Trophoblast cell (in vitro differentiated cells and primary cell): ENCODE data around the gene PTPRN.

ENCODE experiments used
- DNase-seq, 2 donors: peaks; one replicate each; pipeline ENCODE4 v3.0.0-alpha.2; 2016
- H2AFZ ChIP-seq: 2 replicates; pipeline ENCODE4 v1.6.1; 2013; ENCODE audit warnings: low read length, moderate library complexity, mild to moderate bottlenecking; ENCODE audit not compliant: insufficient read depth, poor library complexity
- H2AK5ac ChIP-seq: 2 replicates; pipeline ENCODE4 v1.6.1; 2013; ENCODE audit warnings: mild to moderate bottlenecking, low read length
- H2BK120ac ChIP-seq: 2 replicates; pipeline ENCODE4 v1.6.1; 2013; ENCODE audit warnings: low read length, mild to moderate bottlenecking, moderate library complexity; ENCODE audit not compliant: insufficient read depth, poor library complexity
- H2BK12ac ChIP-seq: 2 replicates; pipeline ENCODE4 v1.6.1; 2013; ENCODE audit warnings: mild to moderate bottlenecking, low read length, moderate library complexity
- H2BK5ac ChIP-seq: 2 replicates; pipeline ENCODE4 v1.6.1; 2013; ENCODE audit warnings: low read length, low read depth, moderate library complexity, mild to moderate bottlenecking; ENCODE audit not compliant: poor library complexity
- H3K14ac ChIP-seq: 2 replicates; pipeline ENCODE4 v1.6.1; 2013; ENCODE audit warnings: mild to moderate bottlenecking, low read length
- H3K18ac ChIP-seq: 2 replicates; pipeline ENCODE4 v1.6.1; 2013; ENCODE audit warnings: mild to moderate bottlenecking, low read length
- H3K23ac ChIP-seq: 2 replicates; pipeline ENCODE4 v1.6.1; 2013; ENCODE audit warnings: low read length
- H3K27ac ChIP-seq: 2 replicates; pipeline ENCODE4 v1.5.1; 2013; ENCODE audit warnings: low read depth, mild to moderate bottlenecking, inconsistent platforms, low read length, moderate library complexity
- H3K27me3 ChIP-seq: 2 replicates; pipeline ENCODE4 v1.6.1; 2013; ENCODE audit warnings: inconsistent platforms, mild to moderate bottlenecking, low read length, moderate library complexity; ENCODE audit not compliant: insufficient read depth
- H3K36me3 ChIP-seq, 2 experiments: 1 replicate in 1 of 2; 2 replicates in 1 of 2; pipeline ENCODE4 v1.6.1; 2013; ENCODE audit warnings: low read length in 2 of 2, mild to moderate bottlenecking in 2 of 2, moderate library complexity in 1 of 2; ENCODE audit not compliant: insufficient read depth in 2 of 2, control insufficient read depth in 1 of 2
- H3K4ac ChIP-seq: 2 replicates; pipeline ENCODE4 v1.6.1; 2013; ENCODE audit warnings: low read depth, mild to moderate bottlenecking, low read length, moderate library complexity
- H3K4me1 ChIP-seq, 2 experiments: 1 replicate in 1 of 2; 2 replicates in 1 of 2; pipeline ENCODE4 v1.6.1; 2013; ENCODE audit warnings: low read length in 2 of 2, mild to moderate bottlenecking in 2 of 2, moderate library complexity in 1 of 2; ENCODE audit not compliant: insufficient read depth in 2 of 2, control insufficient read depth in 1 of 2
- H3K4me2 ChIP-seq: 2 replicates; pipeline ENCODE4 v1.6.1; 2013; ENCODE audit warnings: inconsistent platforms, mild to moderate bottlenecking, low read length, moderate library complexity
- H3K4me3 ChIP-seq: 2 replicates; pipeline ENCODE4 v1.5.1; 2013; ENCODE audit warnings: mild to moderate bottlenecking, low read depth, low read length, inconsistent platforms
- H3K79me1 ChIP-seq: one replicate; pipeline ENCODE4 v1.6.1; 2013; ENCODE audit warnings: low read length
- H3K79me2 ChIP-seq: 2 replicates; pipeline ENCODE4 v1.6.1; 2013; ENCODE audit warnings: low read length, mild to moderate bottlenecking; ENCODE audit not compliant: control insufficient read depth, insufficient read depth, poor library complexity
- H3K9ac ChIP-seq: 2 replicates; pipeline ENCODE4 v1.6.1; 2013; ENCODE audit warnings: mild to moderate bottlenecking, low read length
- H3K9me3 ChIP-seq: 2 replicates; pipeline ENCODE4 v1.6.1; 2013; ENCODE audit warnings: low read depth, mild to moderate bottlenecking, control low read depth, inconsistent platforms, low read length; ENCODE audit not compliant: insufficient read depth
- H4K12ac ChIP-seq: 2 replicates; pipeline ENCODE4 v1.6.1; 2013; ENCODE audit warnings: low read depth, mild to moderate bottlenecking, low read length, moderate library complexity
- H4K8ac ChIP-seq: 2 replicates; pipeline ENCODE4 v1.6.1; 2013; ENCODE audit warnings: low read depth, mild to moderate bottlenecking, low read length, moderate library complexity
- H4K91ac ChIP-seq: one replicate; pipeline ENCODE4 v1.6.1; 2013; ENCODE audit warnings: low read depth, mild to moderate bottlenecking, low read length, moderate library complexity
- WGBS: extraction: QIAGEN DNeasy Blood & Tissue Kit; methylation state at CpG from one replicate; pipeline ENCODE4 v1.1.7; 2013; ENCODE audit warnings: missing lambda C conversion rate; ENCODE audit not compliant: insufficient read length, insufficient coverage; ENCODE audit errors: extremely low coverage; 5-methylcytosine and 5-hydroxymethylcytosine counted together

The PTPRN gene

DNA sequence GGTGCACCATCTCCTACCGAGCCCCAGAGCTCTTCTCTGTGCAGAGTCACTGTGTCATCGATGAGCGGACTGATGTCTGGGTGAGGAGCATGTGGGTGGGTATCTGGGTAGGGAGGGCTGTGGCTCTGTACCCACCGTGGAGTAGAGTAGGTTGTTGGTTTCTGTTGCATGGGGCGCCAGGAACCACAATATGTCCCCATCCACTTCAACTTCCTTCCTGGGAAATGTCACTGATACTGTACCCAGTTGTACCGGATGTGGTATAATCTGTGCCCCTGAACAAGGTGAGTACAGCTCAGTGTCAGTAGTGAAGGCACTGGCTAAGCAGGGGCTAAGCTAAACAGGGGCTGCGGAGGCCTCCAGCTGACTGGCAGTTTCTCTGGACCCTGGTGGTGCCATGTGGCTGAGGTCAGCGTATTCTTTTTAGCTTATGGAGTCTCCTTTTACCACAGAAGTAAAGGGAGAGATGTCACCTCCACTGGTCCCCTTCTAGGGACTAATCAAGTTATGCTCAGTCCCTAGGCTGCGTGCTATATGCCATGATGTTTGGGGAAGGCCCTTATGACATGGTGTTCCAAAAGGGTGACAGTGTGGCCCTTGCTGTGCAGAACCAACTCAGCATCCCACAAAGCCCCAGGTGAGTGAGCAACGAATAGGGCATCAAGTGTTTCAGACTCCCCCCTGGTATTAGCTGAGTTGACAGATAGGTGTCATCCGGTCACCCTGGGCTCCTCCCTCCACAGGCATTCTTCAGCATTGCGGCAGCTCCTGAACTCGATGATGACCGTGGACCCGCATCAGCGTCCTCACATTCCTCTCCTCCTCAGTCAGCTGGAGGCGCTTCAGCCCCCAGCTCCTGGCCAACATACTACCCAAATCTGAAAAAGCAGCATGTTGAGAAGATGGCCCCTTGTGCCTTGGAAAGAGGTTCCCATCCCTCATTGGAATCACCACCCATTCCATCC is 61.2 kb downstream of the PTPRN start:
- H2AFZ ChIP-seq: no peak overlapping the region
- H3K4me1 ChIP-seq: peaks cover 12 to 19% of the 10 kb centered on the region in 2 experiments
- H3K27me3 ChIP-seq: peaks cover 18% of the 10 kb centered on the region
- no peak overlapping the region for H4K91ac ChIP-seq
- no peak overlapping the region for H2AK5ac ChIP-seq
- peaks cover 6% of the 10 kb centered on the region for H3K9me3 ChIP-seq
- H4K12ac ChIP-seq: no peak overlapping the region
- no peak overlapping the region for H3K14ac ChIP-seq
- H3K4me3 ChIP-seq: no peak overlapping the region
- no peak overlapping the region for H4K8ac ChIP-seq
- no peak overlapping the region for H3K4ac ChIP-seq
- H3K18ac ChIP-seq: no peak overlapping the region
- no peak overlapping the region for H2BK12ac ChIP-seq
- peak; percentile 74 to 87 for DNase-seq
- no peak overlapping the region for H3K9ac ChIP-seq
- peaks cover 8 to 13% of the 10 kb centered on the region in 2 experiments for H3K36me3 ChIP-seq
- H3K27ac ChIP-seq: no peak overlapping the region
- no peak overlapping the region for H2BK5ac ChIP-seq
- H3K4me2 ChIP-seq: no peak overlapping the region
- WGBS: no CpG with 5 or more reads among the region's 17 CpGs
- peaks cover 4% of the 10 kb centered on the region for H3K79me2 ChIP-seq
- no peak overlapping the region for H2BK120ac ChIP-seq
- peaks cover 9% of the 10 kb centered on the region for H3K79me1 ChIP-seq
- H3K23ac ChIP-seq: no peak overlapping the region

DNA sequence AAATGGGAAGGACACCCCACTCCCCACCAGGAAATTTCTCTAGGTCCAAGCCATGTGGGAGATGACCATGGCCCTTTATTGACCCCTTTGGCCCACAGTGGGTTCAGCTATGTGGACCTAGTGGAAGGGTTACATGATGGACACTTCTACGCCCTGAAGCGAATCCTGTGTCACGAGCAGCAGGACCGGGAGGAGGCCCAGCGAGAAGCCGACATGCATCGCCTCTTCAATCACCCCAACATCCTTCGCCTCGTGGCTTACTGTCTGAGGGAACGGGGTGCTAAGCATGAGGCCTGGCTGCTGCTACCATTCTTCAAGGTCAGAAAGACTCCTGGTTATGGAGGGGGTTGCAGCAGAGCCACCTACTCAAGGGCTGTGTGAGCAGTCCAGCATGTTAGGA is 62.6 kb downstream of the PTPRN start:
- Histone ChIP-seq H2BK12ac (no peak overlapping the region), H3K9me3 (peaks cover under 1% of the 10 kb centered on the region), H3K9ac (no peak overlapping the region), H4K12ac (no peak overlapping the region), H2BK5ac (no peak overlapping the region), H3K23ac (no peak overlapping the region), H3K36me3 (peaks cover 8 to 13% of the 10 kb centered on the region in 2 experiments), H4K8ac (no peak overlapping the region), H3K14ac (no peak overlapping the region), H3K4ac (no peak overlapping the region), H3K18ac (no peak overlapping the region), H3K4me3 (no peak overlapping the region), H3K4me1 (peaks cover 12 to 17% of the 10 kb centered on the region in 2 experiments), H3K79me2 (peaks cover 4% of the 10 kb centered on the region), H3K27me3 (peaks cover 5% of the 10 kb centered on the region), H2BK120ac (no peak overlapping the region), H2AK5ac (no peak overlapping the region), H2AFZ (no peak overlapping the region), H3K27ac (no peak overlapping the region), H4K91ac (no peak overlapping the region), H3K4me2 (no peak overlapping the region), H3K79me1 (peaks cover 9% of the 10 kb centered on the region)
- no CpG with 5 or more reads among the region's 10 CpGs for WGBS
- no peak for DNase-seq

DNA sequence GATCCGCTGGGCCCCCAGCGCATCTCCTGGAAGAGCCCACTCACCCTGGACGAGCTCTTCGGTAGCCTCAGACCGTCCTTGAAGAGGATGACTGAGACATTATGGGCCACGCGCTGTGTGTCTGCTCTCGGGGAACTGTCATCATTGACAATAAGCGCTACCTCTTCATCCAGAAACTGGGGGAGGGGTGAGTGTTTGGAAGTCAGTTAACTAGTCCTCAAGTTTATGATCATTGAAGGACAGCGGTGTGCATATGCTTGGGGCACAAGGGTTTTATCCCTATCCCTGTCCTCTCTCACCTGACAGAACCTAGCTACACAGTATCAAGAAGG is 63.3 kb downstream of the PTPRN start:
- Histone ChIP-seq H4K12ac (peak overlapping the region; percentile 82), H4K91ac (peak overlapping the region; percentile 75), H3K4me3 (peak overlapping the region; percentile 96), H2AFZ (peak overlapping the region; percentile 50), H2BK120ac (peak overlapping the region; percentile 50), H3K9me3 (no peaks in the 10 kb centered on the region), H3K4me1 (peaks cover 12 to 17% of the 10 kb centered on the region in 2 experiments), H3K23ac (no peak overlapping the region), H3K9ac (peak overlapping the region; percentile 97), H4K8ac (peak overlapping the region; percentile 93), H2AK5ac (peak overlapping the region; percentile 67), H3K18ac (peak overlapping the region; percentile 97), H3K27me3 (no peaks in the 10 kb centered on the region), H2BK12ac (no peak overlapping the region), H3K4ac (peak overlapping the region; percentile 81), H3K79me1 (peaks cover 9% of the 10 kb centered on the region), H2BK5ac (no peak overlapping the region), H3K36me3 (peaks cover 8 to 13% of the 10 kb centered on the region in 2 experiments), H3K79me2 (peaks cover 4% of the 10 kb centered on the region), H3K14ac (peak overlapping the region; percentile 81), H3K27ac (peak overlapping the region; percentile 42), H3K4me2 (peak overlapping the region; percentile 68)
- WGBS: no CpG with 5 or more reads among the region's 10 CpGs
- no peak for DNase-seq

GRCh38 chr2:219245148-219245898 is 63.9 kb downstream of the PTPRN start, which contains the start of the genes GLB1L and STK16:
Gene GLB1L, minus strand, starts transcription at chr2:219245444. Its CDS starts 1,871 bp downstream, at chr2:219243573.
Gene STK16, plus strand, starts transcription at chr2:219245479. Its CDS starts 521 bp downstream, at chr2:219246000.
- peaks cover 12 to 17% of the 10 kb centered on the region in 2 experiments for H3K4me1 ChIP-seq
- no CpG with 5 or more reads among the region's 46 CpGs for WGBS

More at GRCh38 chr2:219245148-219245898, 63.9 kb downstream of the PTPRN start, which contains the start of the genes GLB1L and STK16:
- Histone ChIP-seq H3K9ac (peak within 1 kb of the TSS; percentile 97), H3K27me3 (no peaks in the 10 kb centered on the region), H3K27ac (peak within 1 kb of the TSS; percentile 42), H2AK5ac (peak within 1 kb of the TSS; percentile 67), H3K4ac (peak within 1 kb of the TSS; percentile 81), H4K12ac (peak within 1 kb of the TSS; percentile 82), H3K79me2 (peaks cover 4% of the 10 kb centered on the region), H2BK120ac (peak within 1 kb of the TSS; percentile 50), H2BK5ac (peak within 1 kb of the TSS; percentile 68), H3K4me2 (peak within 1 kb of the TSS; percentile 68), H3K18ac (peak within 1 kb of the TSS; percentile 97), H3K14ac (peak within 1 kb of the TSS; percentile 81), H3K36me3 (peaks cover 8 to 13% of the 10 kb centered on the region in 2 experiments), H4K91ac (peak within 1 kb of the TSS; percentile 78), H2BK12ac (no peak within 1 kb of the TSS), H3K4me3 (peak within 1 kb of the TSS; percentile 96), H2AFZ (peak within 1 kb of the TSS; percentile 50), H3K9me3 (no peaks in the 10 kb centered on the region), H4K8ac (peak within 1 kb of the TSS; percentile 93), H3K79me1 (peaks cover 9% of the 10 kb centered on the region), H3K23ac (no peak within 1 kb of the TSS)
- peak; percentile 95 to 97 for DNase-seq
